HG03520 (cell line): ENCODE measurements around the gene ACCSL.
A peak's percentile ranks its signal among the peaks of the same experiment; 100 is the strongest.

ENCODE experiments used
- ATAC-seq: cut with Tn5 transposase; IDR thresholded peaks from one replicate; pipeline ENCODE4 v1.9.1; 2021; ENCODE audit warnings: mild to moderate bottlenecking, moderate library complexity; ENCODE audit not compliant: unreplicated experiment

Gene ACCSL

GRCh38 chr11:44049832-44050231 is 2.1 kb downstream of the ACCSL start:
- ATAC-seq: no peak

- no peak for ATAC-seq
Measured at GRCh38 chr11:44051171-44051570, 3.4 kb downstream of the ACCSL start.

GRCh38 chr11:44057340-44057739 is 9.6 kb downstream of the ACCSL start:
- ATAC-seq: no peak

- no peak for ATAC-seq
Measured at GRCh38 chr11:44058275-44058674, 10.5 kb downstream of the ACCSL start.

- ATAC-seq: no peak
Measured at GRCh38 chr11:44065161-44065661, 17.4 kb downstream of the ACCSL start.

GRCh38 chr11:44065841-44066731 is 18.3 kb downstream of the ACCSL start, which contains the start of gene ACCS:
Gene ACCS, plus strand, starts transcription at chr11:44066270. Its CDS starts 1,358 bp downstream, at chr11:44067628.
- ATAC-seq: peak; percentile 93

- no peak for ATAC-seq
Measured at GRCh38 chr11:44066732-44067141, 19.0 kb downstream of the ACCSL start.

GRCh38 chr11:44067266-44067665 is 19.5 kb downstream of the ACCSL start:
- no peak for ATAC-seq

- ATAC-seq: no peak
Measured at GRCh38 chr11:44068180-44068579, 20.4 kb downstream of the ACCSL start.

GRCh38 chr11:44071157-44071556 is 23.4 kb downstream of the ACCSL start:
- no peak for ATAC-seq

GRCh38 chr11:44072757-44073658 is 25.2 kb downstream of the ACCSL start:
- no peak for ATAC-seq

- no peak for ATAC-seq
Measured at GRCh38 chr11:44078794-44079193, 31.0 kb downstream of the ACCSL start.

- no peak for ATAC-seq
Measured at GRCh38 chr11:44079376-44079775, 31.6 kb downstream of the ACCSL start.

- no peak for ATAC-seq
Measured at GRCh38 chr11:44080951-44081350, 33.2 kb downstream of the ACCSL start.

GRCh38 chr11:44082645-44083044 is 34.9 kb downstream of the ACCSL start:
- no peak for ATAC-seq

- no peak for ATAC-seq
Measured at GRCh38 chr11:44083433-44083832, 35.7 kb downstream of the ACCSL start.

- no peak for ATAC-seq
Measured at GRCh38 chr11:44083906-44084305, 36.1 kb downstream of the ACCSL start.

- ATAC-seq: no peak
Measured at GRCh38 chr11:44085330-44085729, 37.5 kb downstream of the ACCSL start.

- no peak for ATAC-seq
Measured at GRCh38 chr11:44088377-44088776, 40.6 kb downstream of the ACCSL start.

GRCh38 chr11:44088871-44089270 is 41.1 kb downstream of the ACCSL start:
- ATAC-seq: no peak

- no peak for ATAC-seq
Measured at GRCh38 chr11:44090539-44090938, 42.8 kb downstream of the ACCSL start.
